GM19025 (cell line): ENCODE measurements around the gene CERCAM.
"Not testable (repeated sequence)": the region's sequence is repeated elsewhere in the genome, so short reads cannot be mapped to it uniquely, and the experiment has no call there.

Experiments
- ATAC-seq: cut with Tn5 transposase; IDR thresholded peaks from one replicate; pipeline ENCODE4 v1.9.1; 2021; ENCODE audit warnings: mild to moderate bottlenecking, low read depth, moderate library complexity; ENCODE audit not compliant: unreplicated experiment

CERCAM gene

GRCh38 chr9:128392302-128393144, 28.1 kb upstream of the CERCAM start:
- ATAC-seq: no peak

DNA sequence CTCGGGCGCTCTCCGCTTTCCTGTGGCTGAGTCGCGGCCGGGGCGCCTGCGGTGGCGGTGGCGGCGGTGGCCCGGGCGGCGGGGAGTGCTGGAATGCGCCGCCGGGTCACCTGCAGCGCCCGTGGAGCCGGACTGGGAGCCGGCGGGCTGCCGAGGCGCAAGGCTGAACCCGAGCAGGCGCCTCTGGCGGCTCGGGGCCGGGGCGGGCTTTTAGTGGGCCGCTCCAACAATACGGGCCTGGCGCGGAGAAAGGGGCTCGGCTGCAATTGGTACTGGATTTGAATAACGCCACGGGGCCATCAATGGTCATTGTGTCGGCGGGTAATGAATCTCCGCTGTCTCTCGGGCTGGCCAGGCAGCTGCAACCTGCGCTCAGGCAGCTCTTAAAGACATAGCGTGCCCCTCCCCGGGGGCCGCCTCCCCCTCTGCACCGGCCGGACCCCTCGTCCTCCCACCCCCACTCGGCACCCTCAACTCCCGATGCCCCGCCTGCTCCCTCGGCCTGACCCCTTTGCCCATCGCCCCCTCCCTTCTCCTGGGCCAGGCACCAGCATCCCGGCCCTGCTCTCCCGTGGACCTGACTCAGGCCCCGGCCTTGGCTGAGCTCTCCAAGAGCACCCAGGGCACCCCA, 27.4 kb upstream of the CERCAM start:
- ATAC-seq: no peak

DNA sequence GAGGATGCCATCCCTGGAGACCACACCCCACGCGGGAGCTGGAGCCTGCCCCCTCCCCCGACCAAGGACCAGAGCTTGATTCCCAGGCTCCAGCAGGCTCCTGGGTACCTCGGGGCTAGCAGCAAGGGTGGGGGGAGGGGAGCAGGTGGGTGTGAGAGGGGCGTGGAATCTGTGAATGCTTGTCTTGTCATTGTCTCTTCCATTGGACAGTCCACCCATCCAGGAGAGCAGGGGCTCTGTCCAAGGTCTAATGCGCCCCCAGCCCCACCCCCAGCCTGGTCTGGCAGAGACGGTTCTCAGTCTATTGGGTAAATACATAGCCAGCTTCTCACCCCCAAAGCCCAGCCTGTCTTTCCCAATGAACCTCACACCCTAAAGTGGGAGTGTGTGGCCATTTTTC, 26.7 kb upstream of the CERCAM start:
- ATAC-seq: no peak

DNA sequence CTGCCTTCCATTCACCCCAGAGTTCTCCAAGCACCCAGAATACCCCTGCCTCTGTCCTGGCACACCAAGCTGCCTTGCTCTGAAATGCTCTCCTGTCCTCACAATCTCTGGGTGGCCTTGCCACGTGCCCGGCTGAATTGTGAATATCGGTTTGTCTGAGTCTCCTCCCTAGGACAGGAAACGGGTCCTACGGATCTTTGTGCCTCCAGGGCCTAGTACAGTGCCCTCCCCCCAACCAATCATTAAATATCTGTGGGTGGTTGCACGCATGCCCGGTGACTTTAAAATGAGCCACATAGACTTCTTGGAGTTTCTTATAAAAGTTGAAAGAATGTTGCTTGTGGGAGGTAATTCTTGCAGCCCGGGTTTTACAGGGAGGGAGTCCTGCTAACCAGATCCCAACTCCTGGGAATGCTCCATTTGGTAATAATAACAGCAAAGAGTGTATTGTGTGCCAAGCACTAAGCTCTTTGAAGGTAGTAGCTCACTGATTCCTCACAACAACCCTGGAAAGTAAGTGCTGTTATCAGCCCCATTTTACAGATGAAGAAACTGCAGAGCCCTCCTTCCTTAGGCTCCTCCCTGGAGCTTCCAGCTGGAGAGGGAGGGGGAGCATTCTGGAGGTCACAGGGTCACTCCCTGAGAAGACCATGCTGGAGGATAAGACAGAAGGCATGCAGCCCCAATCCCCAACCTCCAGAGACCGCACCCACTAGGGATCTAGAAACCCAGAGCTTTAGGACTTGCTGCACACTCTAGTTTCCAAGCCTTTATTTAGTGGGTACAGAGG, 26.1 kb upstream of the CERCAM start:
- no peak for ATAC-seq

- ATAC-seq: no peak
These were observed 23.6 kb upstream of the CERCAM start for GRCh38 chr9:128396970-128397613.

DNA sequence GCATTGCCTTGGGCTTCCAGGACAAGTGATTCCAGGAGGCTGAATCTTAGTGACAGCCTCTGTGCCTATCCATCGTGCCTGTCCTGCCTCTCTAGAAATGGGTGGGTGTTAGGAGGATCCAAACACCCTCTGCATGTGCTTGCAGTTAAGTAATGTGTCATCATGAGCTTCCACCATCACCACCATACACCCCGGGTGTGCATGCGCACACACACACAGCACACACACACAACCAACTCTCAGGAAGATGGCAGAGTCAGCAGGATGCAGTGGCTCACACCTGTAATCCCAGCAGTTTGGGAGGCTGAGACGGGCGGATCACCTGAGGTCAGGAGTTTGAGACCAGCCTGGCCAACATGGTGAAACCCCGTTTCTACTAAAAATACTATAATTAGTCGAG, 22.8 kb upstream of the CERCAM start:
- ATAC-seq: no peak

DNA sequence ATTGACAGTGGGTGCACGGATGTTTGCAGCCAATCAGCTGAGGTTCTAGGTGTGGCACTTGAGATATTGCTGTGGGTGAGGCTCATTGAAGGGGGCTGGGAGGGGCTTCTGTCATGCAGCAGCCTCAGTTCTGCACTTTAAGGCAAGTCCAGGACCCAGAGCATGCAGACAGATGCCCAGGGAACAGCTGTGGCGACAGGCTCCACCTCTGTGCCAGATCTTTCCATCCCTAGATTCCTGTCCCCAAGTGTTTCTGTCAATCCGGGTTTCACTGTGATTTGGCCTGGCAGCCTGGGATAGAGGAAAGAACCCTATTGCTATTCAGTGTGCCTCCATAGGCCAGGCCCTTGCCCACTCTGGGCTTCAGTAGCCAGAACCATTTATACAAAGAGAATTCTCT, 20.8 kb upstream of the CERCAM start:
- ATAC-seq: no peak

DNA sequence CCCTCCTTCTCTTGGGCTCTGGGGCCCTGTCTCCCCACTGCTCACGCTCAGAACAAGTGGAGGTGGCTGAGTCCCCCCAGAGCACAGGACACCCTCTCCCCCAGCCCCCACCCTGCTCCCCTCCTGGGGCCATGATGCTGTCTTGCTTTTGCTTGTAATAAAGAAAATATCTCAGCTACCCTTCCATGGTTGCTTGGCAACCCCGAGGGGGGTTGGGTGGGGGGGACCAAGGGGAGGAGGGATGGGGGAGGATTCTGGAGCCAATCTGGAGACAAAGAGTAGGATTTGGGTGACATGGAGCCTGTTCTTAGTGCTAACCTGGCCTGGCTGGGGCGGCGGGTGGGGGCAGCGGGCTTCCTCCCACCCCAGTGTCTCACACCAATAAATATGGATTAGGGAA, 16.1 kb upstream of the CERCAM start:
- no peak for ATAC-seq

DNA sequence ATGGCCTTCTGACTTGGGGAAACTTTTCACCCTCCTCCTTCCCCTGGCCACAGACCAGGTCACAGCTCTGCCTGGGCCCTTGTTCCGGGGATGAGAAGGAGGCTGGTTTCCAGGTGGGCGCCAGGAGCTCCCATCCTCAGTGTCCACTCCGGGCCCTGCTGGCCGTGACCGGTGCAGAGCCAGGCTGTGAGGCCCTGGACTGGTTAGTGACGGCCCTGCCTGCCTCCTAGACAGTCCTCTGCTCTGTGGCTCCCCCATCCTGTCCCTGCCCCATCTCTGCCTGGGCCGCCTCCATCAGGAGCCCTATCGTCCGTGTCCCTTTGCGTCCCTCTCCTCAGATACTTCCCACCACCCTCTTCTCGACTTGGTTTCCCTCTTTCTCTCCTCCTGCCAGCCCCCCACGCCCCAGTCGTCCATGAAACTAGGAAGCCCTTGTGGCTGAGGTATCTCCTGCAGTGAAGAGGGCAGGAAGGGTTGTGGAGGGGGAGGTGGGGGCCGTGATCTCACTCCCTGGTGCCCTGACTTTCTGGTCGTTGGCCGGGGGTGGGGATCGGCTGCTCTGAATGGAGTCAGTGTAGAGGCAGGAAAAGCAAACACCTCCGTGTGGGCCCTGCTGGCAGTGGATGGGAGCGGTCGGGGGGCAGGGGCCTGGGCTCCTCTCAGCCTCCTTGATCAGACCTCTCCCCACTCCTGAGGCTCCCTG, 15.4 kb upstream of the CERCAM start:
- ATAC-seq: no peak

DNA sequence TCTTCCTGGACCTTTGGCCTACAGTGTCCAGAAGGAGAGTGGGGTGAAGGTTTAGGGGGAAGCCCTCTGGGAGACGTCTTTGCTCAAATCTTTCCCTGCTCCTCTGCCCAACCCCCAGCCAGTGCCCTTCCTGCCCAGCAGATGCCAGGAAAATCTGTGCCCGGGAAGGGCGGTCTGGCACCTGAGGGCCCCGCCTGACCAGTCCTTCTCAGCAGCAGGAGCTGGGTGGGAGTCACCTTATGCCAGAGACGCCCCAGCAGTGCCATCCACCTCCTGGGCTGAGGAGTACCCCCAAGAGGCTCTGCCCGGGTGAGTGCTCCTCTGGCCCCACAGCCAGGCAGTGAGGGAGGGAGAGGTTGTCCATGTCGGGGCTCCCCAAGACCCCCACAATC, 14.9 kb upstream of the CERCAM start:
- no peak for ATAC-seq

GRCh38 chr9:128406848-128407391, 13.7 kb upstream of the CERCAM start:
- no peak for ATAC-seq

DNA sequence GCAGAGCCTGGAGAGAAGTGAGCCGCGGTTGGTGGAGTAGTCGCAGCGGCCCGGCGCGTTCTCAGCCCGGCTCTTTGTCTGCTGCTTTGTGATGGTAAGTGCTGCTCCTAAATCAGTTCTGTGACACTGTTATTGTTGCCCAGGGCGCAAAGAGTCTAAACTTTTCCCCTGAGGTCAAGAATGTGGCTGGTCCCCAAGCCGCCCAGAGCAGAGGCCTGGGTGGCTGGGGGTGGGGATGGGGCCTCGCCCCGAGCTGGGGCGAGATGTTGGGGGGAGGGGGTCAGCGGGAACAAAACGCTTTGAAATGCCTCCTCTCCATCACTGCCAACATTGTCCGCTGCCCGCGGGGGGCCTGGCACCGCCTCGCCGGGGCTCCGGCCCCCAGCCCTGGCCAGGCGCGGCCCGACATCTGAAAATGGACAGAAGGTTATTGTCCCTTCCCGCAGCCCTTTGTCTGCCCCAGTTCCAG, 11.7 kb upstream of the CERCAM start:
- no peak for ATAC-seq

- no peak for ATAC-seq
These were observed 11.2 kb upstream of the CERCAM start for GRCh38 chr9:128409450-128409849.

DNA sequence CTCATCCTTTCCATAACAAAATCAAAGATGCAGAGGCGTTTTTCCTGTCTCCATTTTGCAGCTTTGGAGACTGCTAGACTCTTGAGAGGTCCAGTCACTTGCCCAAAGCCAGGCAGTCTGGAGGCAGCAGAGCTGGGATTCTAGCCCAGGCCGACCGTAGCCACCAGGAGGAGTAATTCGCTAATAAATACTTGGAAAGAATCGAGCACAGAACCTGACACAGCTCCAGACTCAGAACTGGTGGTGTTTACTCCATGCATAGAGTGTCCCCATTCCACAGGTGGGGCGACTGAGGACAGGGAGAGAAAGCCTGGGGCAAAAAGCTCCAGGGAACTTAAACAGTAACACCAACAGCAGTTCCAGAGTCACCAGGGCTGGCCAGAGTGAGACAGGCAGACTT, 10.7 kb upstream of the CERCAM start:
- ATAC-seq: no peak

DNA sequence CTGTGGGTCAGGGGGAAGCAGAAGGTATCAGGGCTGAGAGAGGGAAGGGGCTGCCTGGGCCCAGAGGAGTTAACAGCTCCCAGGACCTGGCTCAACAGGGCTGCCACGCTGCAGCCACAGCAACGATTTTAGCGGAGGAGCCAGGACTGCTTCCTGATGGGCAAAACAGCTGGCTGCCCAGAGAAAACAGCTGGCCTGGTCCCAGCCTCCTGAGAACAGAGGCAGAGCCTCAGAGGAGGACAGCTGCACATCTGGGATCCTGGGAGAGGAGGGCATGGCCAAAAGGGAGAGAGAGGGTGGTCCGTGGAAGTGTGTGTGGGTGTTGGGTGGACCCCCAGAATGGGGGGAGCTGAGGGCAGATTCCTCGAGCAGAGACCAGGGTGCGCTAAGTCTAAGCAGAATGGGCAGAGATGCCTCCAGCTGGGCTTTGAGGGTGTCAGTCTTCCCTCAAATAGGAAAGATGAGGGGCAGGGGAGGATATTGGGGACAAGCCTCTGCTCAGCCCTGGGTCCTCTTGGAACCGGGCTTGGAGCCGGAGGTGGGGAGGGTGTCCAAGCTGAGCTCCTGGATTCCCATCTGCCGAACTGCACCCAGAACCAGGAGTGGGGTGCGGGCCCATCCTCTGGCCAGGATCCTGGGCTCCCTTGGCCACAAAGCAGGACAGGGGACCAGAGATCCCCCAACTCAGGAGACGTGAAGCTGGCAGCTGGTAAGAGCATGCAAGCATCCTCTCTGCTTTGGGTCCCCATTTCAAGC, 9.1 kb upstream of the CERCAM start:
- ATAC-seq: no peak

DNA sequence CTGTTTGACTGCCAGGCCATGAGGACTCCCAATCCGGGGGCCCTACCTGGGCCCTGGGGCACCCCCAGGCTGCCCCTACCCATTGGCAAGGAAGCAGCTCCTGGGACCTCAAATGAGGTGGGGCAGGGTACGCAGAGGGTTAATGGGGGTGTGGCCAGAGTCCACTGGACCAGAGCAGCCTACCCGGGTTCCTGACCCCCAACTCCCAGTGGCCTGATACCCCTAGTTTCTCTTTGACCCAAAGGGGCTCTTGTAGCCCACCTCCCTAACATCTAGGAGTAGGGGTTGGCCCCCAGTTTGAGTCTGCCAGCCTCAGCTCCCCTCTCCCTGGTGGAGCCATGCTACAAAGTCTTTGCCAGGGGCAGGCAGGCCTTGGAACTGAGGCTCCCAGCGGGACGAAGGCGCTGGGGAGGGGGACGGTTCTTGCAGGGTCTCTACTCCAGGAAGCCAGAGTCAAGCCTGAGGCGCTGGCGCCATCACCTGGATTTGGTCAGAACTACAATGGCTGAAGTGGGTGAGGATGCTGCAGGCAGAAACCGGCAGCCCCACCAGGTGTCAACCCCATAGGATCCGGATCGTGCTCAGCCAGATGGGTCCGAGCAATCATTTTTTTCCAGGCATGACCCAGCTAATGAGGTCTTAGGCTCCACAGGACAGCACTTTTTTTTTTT, 8.4 kb upstream of the CERCAM start:
- no peak for ATAC-seq

DNA sequence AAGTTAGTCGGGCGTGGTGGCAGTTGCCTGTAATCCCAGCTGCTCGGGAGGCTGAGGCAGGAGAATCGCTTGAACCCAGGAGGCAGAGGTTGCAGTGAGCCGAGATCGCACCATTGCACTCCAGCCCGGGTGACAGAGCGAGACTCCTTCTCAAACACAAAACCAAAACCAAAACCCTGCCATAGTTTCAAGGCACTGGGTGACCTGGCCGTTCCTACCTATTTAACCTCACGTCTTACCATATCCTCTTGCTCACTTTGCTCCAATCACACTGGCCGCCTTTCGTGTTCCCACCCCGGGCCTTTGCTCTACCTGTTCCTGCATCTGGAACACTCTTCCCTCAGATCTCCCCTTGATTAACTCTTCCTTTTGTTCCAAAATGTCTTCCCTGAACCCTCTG, 6.9 kb upstream of the CERCAM start:
- ATAC-seq: not testable (repeated sequence)

DNA sequence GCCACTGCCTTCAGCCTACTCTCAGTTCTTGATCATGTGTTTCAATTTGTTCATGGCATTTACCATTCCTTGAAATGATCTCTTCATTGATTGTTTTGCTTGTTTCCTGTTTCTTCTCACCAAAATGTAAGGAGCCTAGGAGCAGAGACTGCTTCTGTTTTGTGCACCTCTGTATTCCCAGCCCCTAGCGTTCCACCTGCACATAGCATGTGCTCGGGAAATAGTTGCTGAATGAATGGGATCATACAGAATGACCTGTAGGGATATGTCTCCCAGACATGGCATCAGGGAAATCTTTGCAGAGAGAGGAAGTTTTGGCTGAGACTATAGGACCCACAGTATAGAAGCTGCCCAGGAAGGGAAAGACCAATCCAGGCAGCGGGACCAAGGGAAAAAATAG, 6.2 kb upstream of the CERCAM start:
- ATAC-seq: no peak

GRCh38 chr9:128415281-128415680, 5.4 kb upstream of the CERCAM start:
- no peak for ATAC-seq
